ENCODE data around the gene AXDND1.

GRCh38 chr1:179323436-179323835 lies 42.3 kb upstream of the AXDND1 start:
- no peak for TF ChIP-seq YY1 (IDR thresholded peaks at IDR 0.05; ENCODE audit: insufficient read depth, insufficient read length)
- no peak for TF ChIP-seq ZNF274 (IDR thresholded peaks at IDR 0.05; ENCODE audit: low read depth, low read length)
- no peak for TF ChIP-seq SUZ12 (IDR thresholded peaks at IDR 0.05; ENCODE audit: extremely low read depth, insufficient read depth, insufficient read length)

Measured in NT2/D1 (cell line).